ENCODE data around the gene RFNG.

Gene RFNG

GRCh38 chr17:82072827-82073226 is 21.2 kb upstream of the RFNG start:
- ATAC-seq: no peak

GRCh38 chr17:82070611-82071010 is 19.0 kb upstream of the RFNG start:
- no peak overlapping the region for H3K4me3 Mint-ChIP-seq
- H3K36me3 Mint-ChIP-seq (ENCODE audit: low read depth): no peaks in the 10 kb centered on the region
- peaks cover 9% of the 10 kb centered on the region for H3K4me1 Mint-ChIP-seq
- H3K27ac Mint-ChIP-seq: no peak overlapping the region
- no peaks in the 10 kb centered on the region for H3K9me3 Mint-ChIP-seq
- DNase-seq (no peak), ATAC-seq (no peak)
- no peaks in the 10 kb centered on the region for H3K27me3 Mint-ChIP-seq

More at GRCh38 chr17:82072827-82073226, 21.2 kb upstream of the RFNG start:
- Mint-ChIP-seq H3K4me1 (no peaks in the 10 kb centered on the region), H3K9me3 (no peaks in the 10 kb centered on the region), H3K36me3 (ENCODE audit: low read depth) (no peaks in the 10 kb centered on the region), H3K4me3 (no peak overlapping the region), H3K27ac (no peak overlapping the region), H3K27me3 (no peaks in the 10 kb centered on the region)
- no peak for DNase-seq

GRCh38 chr17:82065638-82066303 is 14.2 kb upstream of the RFNG start, which contains the start of gene DUS1L:
Gene DUS1L (minus strand): TSS chr17:82065804. CDS start chr17:82065059, 745 bp downstream.
- no peaks in the 10 kb centered on the region for H3K9me3 Mint-ChIP-seq
- DNase-seq (peak; percentile 81), ATAC-seq (peak; percentile 77)

DNA sequence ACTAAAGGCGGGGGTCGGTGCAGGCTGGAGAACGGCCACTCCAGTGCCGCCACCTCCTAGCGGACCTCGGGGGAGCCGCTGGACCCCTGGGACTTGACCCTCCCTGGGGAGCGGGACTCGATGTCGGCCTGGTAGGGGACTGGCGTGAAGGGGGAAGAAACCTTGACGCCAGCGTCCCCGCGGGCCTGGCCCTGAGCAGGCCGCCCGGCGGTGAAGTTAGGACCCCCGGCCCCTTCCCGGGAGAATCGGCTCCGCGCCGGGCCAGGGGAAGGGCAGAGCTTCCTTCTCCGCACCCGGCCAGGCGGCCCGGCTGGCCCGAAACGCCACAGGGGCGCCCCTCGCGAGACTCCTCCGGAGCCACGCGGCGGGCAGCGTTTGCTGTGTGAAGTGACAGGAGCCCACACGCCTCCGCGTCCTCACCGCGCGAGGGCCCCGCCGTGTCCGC is 13.6 kb upstream of the RFNG start:
- DNase-seq (peak; percentile 29), ATAC-seq (peak; percentile 35)
- Mint-ChIP-seq H3K4me3 (peak overlapping the region; percentile 74), H3K4me1 (peaks cover 16% of the 10 kb centered on the region), H3K27ac (peak overlapping the region; percentile 31), H3K36me3 (ENCODE audit: low read depth) (peaks cover under 1% of the 10 kb centered on the region), H3K27me3 (no peaks in the 10 kb centered on the region), H3K9me3 (no peaks in the 10 kb centered on the region)

More at GRCh38 chr17:82065638-82066303, 14.2 kb upstream of the RFNG start, which contains the start of gene DUS1L:
- H3K27ac Mint-ChIP-seq: peak within 1 kb of the TSS; percentile 87
- H3K4me1 Mint-ChIP-seq: peaks cover 16% of the 10 kb centered on the region
- peak within 1 kb of the TSS; percentile 83 for H3K4me3 Mint-ChIP-seq
- H3K27me3 Mint-ChIP-seq: no peaks in the 10 kb centered on the region
- no peaks in the 10 kb centered on the region for H3K36me3 Mint-ChIP-seq (ENCODE audit: low read depth)

DNA sequence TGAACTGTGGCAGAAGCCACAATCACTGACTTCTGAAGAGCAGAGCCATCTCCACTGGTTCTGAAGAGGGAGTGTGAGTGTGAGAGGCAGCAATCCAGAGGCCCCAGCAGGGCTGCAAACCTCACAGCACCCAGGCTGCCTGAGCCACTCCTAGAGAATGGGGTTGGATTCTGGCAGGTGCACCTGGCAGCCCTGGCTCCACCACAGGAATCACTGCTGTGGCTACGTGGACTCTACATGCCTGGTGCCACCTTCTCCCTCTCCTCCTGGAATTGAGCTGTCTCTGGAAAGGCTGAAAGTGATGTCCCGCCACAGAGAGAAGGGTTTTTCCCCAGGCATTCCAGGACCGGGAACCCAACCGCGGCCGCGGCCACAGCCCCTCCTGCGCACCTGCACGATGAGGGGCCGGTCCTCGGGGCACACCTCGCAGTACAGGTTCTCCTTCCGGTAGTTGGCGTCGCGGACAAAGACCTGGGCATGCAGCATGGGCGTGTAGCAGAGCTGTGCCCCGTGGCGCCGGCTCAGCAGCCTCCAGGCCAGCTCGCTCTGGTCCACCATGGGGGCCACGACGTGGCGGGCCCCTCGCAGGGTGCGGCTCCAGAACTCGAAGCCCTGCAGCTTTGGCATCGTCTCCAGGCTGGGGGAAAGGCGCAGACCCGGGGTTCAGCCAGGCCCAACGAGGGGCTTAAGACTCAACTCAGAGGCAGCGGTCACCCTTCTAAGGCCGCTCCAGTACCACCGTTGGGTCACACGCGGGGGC is 13.0 kb upstream of the RFNG start:
- DNase-seq (no peak), ATAC-seq (no peak)
- Mint-ChIP-seq H3K36me3 (ENCODE audit: low read depth) (peaks cover 2% of the 10 kb centered on the region), H3K9me3 (no peaks in the 10 kb centered on the region), H3K27ac (peak overlapping the region; percentile 71), H3K27me3 (no peaks in the 10 kb centered on the region), H3K4me3 (peak overlapping the region; percentile 74), H3K4me1 (peaks cover 16% of the 10 kb centered on the region)

- no peak for DNase-seq
- Mint-ChIP-seq H3K4me1 (peaks cover 16% of the 10 kb centered on the region), H3K27ac (peak overlapping the region; percentile 71), H3K4me3 (peak overlapping the region; percentile 74), H3K27me3 (no peaks in the 10 kb centered on the region), H3K36me3 (ENCODE audit: low read depth) (peaks cover 2% of the 10 kb centered on the region), H3K9me3 (no peaks in the 10 kb centered on the region)
- ATAC-seq: no peak
Observed at GRCh38 chr17:82063424-82064415, 12.1 kb upstream of the RFNG start.

DNA sequence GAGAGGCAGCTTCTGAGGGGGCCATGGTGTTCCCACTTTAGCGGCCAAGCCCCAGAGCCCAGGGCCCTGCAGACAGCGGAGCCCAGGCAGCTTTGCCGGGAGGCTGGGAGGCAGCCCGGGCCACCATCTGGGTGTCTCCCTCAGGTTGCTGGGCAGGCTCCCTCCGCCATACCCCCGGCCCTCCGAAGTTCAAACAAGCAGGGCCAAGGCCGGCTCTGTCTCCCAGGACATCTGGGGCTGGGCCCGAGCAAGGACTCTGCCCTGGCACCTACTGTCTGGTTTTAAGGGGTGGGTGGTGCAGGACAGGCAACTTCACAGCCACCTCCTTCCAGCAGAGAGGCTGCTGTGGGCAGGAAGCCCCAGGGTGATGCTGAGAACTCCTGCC is 11.4 kb upstream of the RFNG start:
- no peak overlapping the region for H3K4me3 Mint-ChIP-seq
- no peaks in the 10 kb centered on the region for H3K27me3 Mint-ChIP-seq
- no peak overlapping the region for H3K27ac Mint-ChIP-seq

GRCh38 chr17:82062076-82062983 is 10.7 kb upstream of the RFNG start:
- Mint-ChIP-seq H3K36me3 (ENCODE audit: low read depth) (peaks cover 5% of the 10 kb centered on the region), H3K9me3 (no peaks in the 10 kb centered on the region), H3K4me1 (peaks cover 16% of the 10 kb centered on the region), H3K4me3 (no peak overlapping the region), H3K27ac (no peak overlapping the region), H3K27me3 (no peaks in the 10 kb centered on the region)
- DNase-seq: no peak
- ATAC-seq: no peak

More for the DNA sequence above, 11.4 kb upstream of the RFNG start:
- ATAC-seq: no peak
- no peak for DNase-seq
- no peaks in the 10 kb centered on the region for H3K9me3 Mint-ChIP-seq
- H3K4me1 Mint-ChIP-seq: peaks cover 16% of the 10 kb centered on the region
- H3K36me3 Mint-ChIP-seq (ENCODE audit: low read depth): peaks cover 2% of the 10 kb centered on the region

GRCh38 chr17:82061047-82061925 is 9.7 kb upstream of the RFNG start:
- peaks cover 11% of the 10 kb centered on the region for H3K4me1 Mint-ChIP-seq
- H3K27me3 Mint-ChIP-seq: no peaks in the 10 kb centered on the region
- ATAC-seq (no peak), DNase-seq (no peak)
- peaks cover 5% of the 10 kb centered on the region for H3K36me3 Mint-ChIP-seq (ENCODE audit: low read depth)
- no peaks in the 10 kb centered on the region for H3K9me3 Mint-ChIP-seq
- no peak overlapping the region for H3K27ac Mint-ChIP-seq
- no peak overlapping the region for H3K4me3 Mint-ChIP-seq

GRCh38 chr17:82060614-82061013 is 9.0 kb upstream of the RFNG start:
- Mint-ChIP-seq H3K27ac (no peak overlapping the region), H3K4me3 (no peak overlapping the region), H3K9me3 (no peaks in the 10 kb centered on the region), H3K4me1 (peaks cover 7% of the 10 kb centered on the region), H3K36me3 (ENCODE audit: low read depth) (peaks cover 7% of the 10 kb centered on the region), H3K27me3 (no peaks in the 10 kb centered on the region)
- ATAC-seq (no peak), DNase-seq (no peak)

GRCh38 chr17:82060001-82060380 is 8.4 kb upstream of the RFNG start:
- ATAC-seq (no peak), DNase-seq (no peak)
- Mint-ChIP-seq H3K27ac (no peak overlapping the region), H3K36me3 (ENCODE audit: low read depth) (peaks cover 7% of the 10 kb centered on the region), H3K9me3 (no peaks in the 10 kb centered on the region), H3K4me1 (peaks cover 7% of the 10 kb centered on the region), H3K27me3 (no peaks in the 10 kb centered on the region), H3K4me3 (no peak overlapping the region)

DNA sequence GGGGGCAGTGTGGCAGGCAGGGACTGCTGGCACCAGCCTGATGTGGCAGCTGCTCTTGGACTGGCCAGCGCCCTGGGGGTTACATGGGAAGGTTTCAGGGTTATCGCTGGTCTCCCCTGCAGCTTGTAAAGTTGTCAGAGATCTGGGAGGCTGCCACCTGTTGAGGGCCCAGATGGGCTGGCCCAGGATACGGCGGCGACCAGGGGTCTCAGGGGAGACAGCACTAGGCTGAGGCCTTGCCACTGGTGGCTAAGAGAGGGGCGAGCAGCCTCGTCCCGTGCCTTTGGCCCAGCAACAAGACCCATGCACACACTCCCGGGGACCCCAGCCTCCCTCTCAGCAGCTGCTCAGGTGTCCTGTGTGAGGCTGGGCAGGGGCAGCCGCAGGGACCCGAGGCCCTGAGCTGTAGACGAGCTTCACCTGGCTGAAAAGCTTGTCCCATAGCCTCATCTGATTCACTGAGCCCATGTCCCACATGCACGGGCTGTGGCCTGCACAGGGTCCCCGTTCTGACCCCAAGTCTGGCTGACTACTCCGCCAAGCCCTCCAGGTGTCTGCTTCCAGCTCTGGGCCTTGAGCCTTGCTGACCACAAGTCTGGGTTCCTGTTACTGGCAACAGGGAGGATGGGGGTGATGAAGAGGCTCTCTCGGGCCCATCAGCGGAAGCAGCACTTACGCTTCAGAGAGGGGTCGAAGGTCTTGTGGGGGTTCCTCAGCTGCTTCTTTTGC is 7.8 kb upstream of the RFNG start:
- DNase-seq: no peak
- Mint-ChIP-seq H3K36me3 (ENCODE audit: low read depth) (peaks cover 7% of the 10 kb centered on the region), H3K27me3 (no peaks in the 10 kb centered on the region), H3K4me3 (no peak overlapping the region), H3K27ac (no peak overlapping the region), H3K4me1 (peaks cover 6% of the 10 kb centered on the region), H3K9me3 (no peaks in the 10 kb centered on the region)
- no peak for ATAC-seq
